ENCODE results near the gene KCNMB2.

KCNMB2 gene

GRCh38 chr3:178568911-178569310 lies 32.7 kb downstream of the KCNMB2 start:
- Mint-ChIP-seq H3K27me3 (no peaks in the 10 kb centered on the region), H3K36me3 (ENCODE audit: low read depth) (no peaks in the 10 kb centered on the region), H3K4me1 (ENCODE audit: low read depth) (no peaks in the 10 kb centered on the region)

GRCh38 chr3:178569826-178570225 lies 33.6 kb downstream of the KCNMB2 start:
- H3K4me1 Mint-ChIP-seq (ENCODE audit: low read depth), result no peaks in the 10 kb centered on the region

More at GRCh38 chr3:178568911-178569310, 32.7 kb downstream of the KCNMB2 start:
- no peak overlapping the region for H3K4me3 Mint-ChIP-seq
- no peak overlapping the region for H3K27ac Mint-ChIP-seq
- no peaks in the 10 kb centered on the region for H3K9me3 Mint-ChIP-seq
- intact Hi-C loops (cut with micrococcal nuclease), result no loop called here

GRCh38 chr3:178583963-178584575 lies 47.8 kb downstream of the KCNMB2 start:
- intact Hi-C loops (cut with micrococcal nuclease), result no loop called here
- Mint-ChIP-seq H3K4me1 (ENCODE audit: low read depth) (no peaks in the 10 kb centered on the region), H3K4me3 (no peak overlapping the region), H3K36me3 (ENCODE audit: low read depth) (no peaks in the 10 kb centered on the region), H3K9me3 (peaks cover 6% of the 10 kb centered on the region), H3K27me3 (no peaks in the 10 kb centered on the region), H3K27ac (no peak overlapping the region)

More at GRCh38 chr3:178569826-178570225, 33.6 kb downstream of the KCNMB2 start:
- no peaks in the 10 kb centered on the region for H3K36me3 Mint-ChIP-seq (ENCODE audit: low read depth)
- H3K27me3 Mint-ChIP-seq, result no peaks in the 10 kb centered on the region
- no peaks in the 10 kb centered on the region for H3K9me3 Mint-ChIP-seq
- no peak overlapping the region for H3K27ac Mint-ChIP-seq
- intact Hi-C loops (cut with micrococcal nuclease), result no loop called here
- no peak overlapping the region for H3K4me3 Mint-ChIP-seq

GRCh38 chr3:178584722-178585380 lies 48.6 kb downstream of the KCNMB2 start:
- Mint-ChIP-seq H3K4me3 (no peak overlapping the region), H3K9me3 (no peaks in the 10 kb centered on the region), H3K27ac (no peak overlapping the region), H3K27me3 (no peaks in the 10 kb centered on the region), H3K36me3 (ENCODE audit: low read depth) (no peaks in the 10 kb centered on the region), H3K4me1 (ENCODE audit: low read depth) (no peaks in the 10 kb centered on the region)
- intact Hi-C loops (cut with micrococcal nuclease), result no loop called here

GRCh38 chr3:178585454-178585853 lies 49.2 kb downstream of the KCNMB2 start:
- Mint-ChIP-seq H3K36me3 (ENCODE audit: low read depth) (no peaks in the 10 kb centered on the region), H3K27ac (no peak overlapping the region), H3K9me3 (no peaks in the 10 kb centered on the region), H3K4me3 (no peak overlapping the region), H3K27me3 (no peaks in the 10 kb centered on the region), H3K4me1 (ENCODE audit: low read depth) (no peaks in the 10 kb centered on the region)
- intact Hi-C loops (cut with micrococcal nuclease), result no loop called here

- Mint-ChIP-seq H3K4me1 (ENCODE audit: low read depth) (no peaks in the 10 kb centered on the region), H3K36me3 (ENCODE audit: low read depth) (no peaks in the 10 kb centered on the region), H3K4me3 (no peak overlapping the region), H3K9me3 (no peaks in the 10 kb centered on the region), H3K27me3 (no peaks in the 10 kb centered on the region), H3K27ac (no peak overlapping the region)
- intact Hi-C loops (cut with micrococcal nuclease), result no loop called here
Measured at GRCh38 chr3:178586076-178586475, 49.8 kb downstream of the KCNMB2 start.

- H3K27ac Mint-ChIP-seq, result no peak overlapping the region
- H3K9me3 Mint-ChIP-seq, result peaks cover 13% of the 10 kb centered on the region
- intact Hi-C loops (cut with micrococcal nuclease), result no loop called here
- no peak overlapping the region for H3K4me3 Mint-ChIP-seq
- H3K36me3 Mint-ChIP-seq (ENCODE audit: low read depth), result no peaks in the 10 kb centered on the region
- no peaks in the 10 kb centered on the region for H3K27me3 Mint-ChIP-seq
- no peaks in the 10 kb centered on the region for H3K4me1 Mint-ChIP-seq (ENCODE audit: low read depth)
Measured at GRCh38 chr3:178588628-178589027, 52.4 kb downstream of the KCNMB2 start.

- Mint-ChIP-seq H3K27ac (no peak overlapping the region), H3K27me3 (no peaks in the 10 kb centered on the region), H3K9me3 (peaks cover 42% of the 10 kb centered on the region), H3K36me3 (ENCODE audit: low read depth) (no peaks in the 10 kb centered on the region), H3K4me3 (no peak overlapping the region), H3K4me1 (ENCODE audit: low read depth) (no peaks in the 10 kb centered on the region)
- intact Hi-C loops (cut with micrococcal nuclease), result no loop called here
Measured at GRCh38 chr3:178593786-178594185, 57.5 kb downstream of the KCNMB2 start.

- H3K9me3 Mint-ChIP-seq, result peaks cover 47% of the 10 kb centered on the region
- no peaks in the 10 kb centered on the region for H3K27me3 Mint-ChIP-seq
- intact Hi-C loops (cut with micrococcal nuclease), result no loop called here
- no peak overlapping the region for H3K27ac Mint-ChIP-seq
- H3K4me3 Mint-ChIP-seq, result no peak overlapping the region
- H3K36me3 Mint-ChIP-seq (ENCODE audit: low read depth), result no peaks in the 10 kb centered on the region
- no peaks in the 10 kb centered on the region for H3K4me1 Mint-ChIP-seq (ENCODE audit: low read depth)
Measured at GRCh38 chr3:178597371-178597770, 61.1 kb downstream of the KCNMB2 start.

- Mint-ChIP-seq H3K27ac (no peak overlapping the region), H3K4me1 (ENCODE audit: low read depth) (no peaks in the 10 kb centered on the region), H3K27me3 (no peaks in the 10 kb centered on the region), H3K4me3 (no peak overlapping the region), H3K9me3 (peaks cover 17% of the 10 kb centered on the region), H3K36me3 (ENCODE audit: low read depth) (no peaks in the 10 kb centered on the region)
- intact Hi-C loops (cut with micrococcal nuclease), result no loop called here
Measured at GRCh38 chr3:178602856-178603255, 66.6 kb downstream of the KCNMB2 start.

GRCh38 chr3:178603735-178604134 lies 67.5 kb downstream of the KCNMB2 start:
- Mint-ChIP-seq H3K27ac (no peak overlapping the region), H3K4me3 (no peak overlapping the region)

GRCh38 chr3:178618197-178618596 lies 82.0 kb downstream of the KCNMB2 start:
- Mint-ChIP-seq H3K36me3 (ENCODE audit: low read depth) (no peaks in the 10 kb centered on the region), H3K9me3 (peaks cover 29% of the 10 kb centered on the region), H3K27me3 (no peaks in the 10 kb centered on the region), H3K4me1 (ENCODE audit: low read depth) (no peaks in the 10 kb centered on the region), H3K27ac (no peak overlapping the region), H3K4me3 (no peak overlapping the region)
- intact Hi-C loops (cut with micrococcal nuclease), result no loop called here

More at GRCh38 chr3:178603735-178604134, 67.5 kb downstream of the KCNMB2 start:
- H3K9me3 Mint-ChIP-seq, result peaks cover 13% of the 10 kb centered on the region
- no peaks in the 10 kb centered on the region for H3K4me1 Mint-ChIP-seq (ENCODE audit: low read depth)
- intact Hi-C loops (cut with micrococcal nuclease), result no loop called here
- no peaks in the 10 kb centered on the region for H3K36me3 Mint-ChIP-seq (ENCODE audit: low read depth)
- no peaks in the 10 kb centered on the region for H3K27me3 Mint-ChIP-seq

- Mint-ChIP-seq H3K36me3 (ENCODE audit: low read depth) (no peaks in the 10 kb centered on the region), H3K4me1 (ENCODE audit: low read depth) (no peaks in the 10 kb centered on the region), H3K9me3 (peaks cover 29% of the 10 kb centered on the region), H3K27me3 (no peaks in the 10 kb centered on the region), H3K4me3 (no peak overlapping the region), H3K27ac (no peak overlapping the region)
- intact Hi-C loops (cut with micrococcal nuclease), result no loop called here
Measured at GRCh38 chr3:178618896-178619295, 82.7 kb downstream of the KCNMB2 start.

GRCh38 chr3:178623666-178624255 lies 87.5 kb downstream of the KCNMB2 start:
- H3K4me1 Mint-ChIP-seq (ENCODE audit: low read depth), result no peaks in the 10 kb centered on the region
- H3K4me3 Mint-ChIP-seq, result no peak overlapping the region
- H3K27me3 Mint-ChIP-seq, result no peaks in the 10 kb centered on the region
- no peaks in the 10 kb centered on the region for H3K36me3 Mint-ChIP-seq (ENCODE audit: low read depth)
- peaks cover 11% of the 10 kb centered on the region for H3K9me3 Mint-ChIP-seq
- H3K27ac Mint-ChIP-seq, result no peak overlapping the region
- intact Hi-C loops (cut with micrococcal nuclease), result no loop called here

Data from dendritic cell treated with granulocyte-macrophage colony-stimulating factor and Interleukin-4, amounts not matched to agents 40 ng/mL and 50 ng/mL, for 4 days (primary cell).